ENCODE data around the gene REXO5. TPM values are rescaled to one million over a fixed set of nuclear protein-coding genes. Genes with fewer than 3 reads are reported as not detected.
"Not testable (repeated sequence)": the region's sequence is repeated elsewhere in the genome, so short reads cannot be mapped to it uniquely, and the experiment has no call there.

Gene REXO5
- total and polyA plus RNA-seq, 8 donors, result 4.7 to 31.7 (median 7.2) TPM

DNA sequence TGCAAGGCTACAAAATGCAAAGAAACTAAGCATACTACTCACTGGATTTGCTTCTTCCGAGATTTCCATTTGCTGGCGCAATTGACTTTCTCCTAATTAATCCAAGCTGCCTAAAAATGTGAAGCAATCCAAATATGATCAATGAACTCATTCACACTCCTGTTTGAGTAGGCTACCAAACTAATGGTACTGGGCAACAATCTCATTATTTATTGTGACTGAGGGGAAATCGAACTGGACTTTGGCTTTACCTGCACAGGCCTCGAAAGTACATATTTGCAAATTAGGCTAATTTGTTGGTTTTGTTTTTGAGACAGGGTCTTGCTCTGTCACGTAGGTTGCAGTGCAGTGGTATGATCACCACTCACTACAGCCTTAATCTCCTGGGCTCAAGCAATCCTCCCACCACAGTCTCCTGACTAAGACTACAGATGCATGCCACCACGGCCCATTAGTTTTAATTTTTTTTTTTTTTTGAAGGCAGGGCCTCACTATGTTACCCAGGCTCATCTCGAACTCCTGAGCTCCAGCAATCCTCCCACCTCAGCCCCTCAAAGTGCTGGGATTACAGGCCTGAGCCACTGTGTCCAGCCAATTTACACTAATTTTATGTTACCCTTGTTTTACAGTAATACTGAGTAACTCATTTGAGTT is 2.6 kb upstream of the REXO5 start:
- Histone ChIP-seq H3K9me3 (no peaks in the 10 kb centered on the region), H3K4me1 (peaks cover 8 to 59% (median 40%) of the 10 kb centered on the region in 4 donors)
- intact Hi-C loops (cut with DNase I; ENCODE audit: low total_unique reads), result no loop called here

GRCh38 chr16:20805684-20806167 is 601 bp upstream of the REXO5 start:
- WGBS, 5 donors, result 4 to 16% (median 7%) methylated on average over 12 of the region's 12 CpGs
- intact Hi-C loops (cut with DNase I; ENCODE audit: low total_unique reads); H3K9me3 ChIP-seq; H3K27me3 ChIP-seq: not testable (repeated sequence)
- peak in 1 of 2 donors; percentile 59 for DNase-seq
- Histone ChIP-seq H3K36me3 (peaks cover 0 to 15% (median 11%) of the 10 kb centered on the region in 4 donors), H3K4me1 (peaks cover 8 to 45% (median 34%) of the 10 kb centered on the region in 4 donors), H3K27ac (peak overlapping the region; percentile 85 to 98 (median 96)), H3K4me3 (peak overlapping the region; percentile 68 to 85 (median 78))
- TF ChIP-seq POLR2AphosphoS5 (IDR thresholded peaks at IDR 0.05), result peak in 1 of 3 donors; percentile 2

More for the DNA sequence above, 2.6 kb upstream of the REXO5 start:
- WGBS, 5 donors, result 58 to 74% (median 68%) methylated on average over 7 of the region's 7 CpGs
- Histone ChIP-seq H3K4me3 (no peak overlapping the region), H3K27me3 (no peaks in the 10 kb centered on the region), H3K27ac (peak overlapping the region in 2 of 5 donors; percentile 16 to 92), H3K36me3 (peaks cover 0 to 17% (median 14%) of the 10 kb centered on the region in 4 donors)
- TF ChIP-seq, protein P1, sequence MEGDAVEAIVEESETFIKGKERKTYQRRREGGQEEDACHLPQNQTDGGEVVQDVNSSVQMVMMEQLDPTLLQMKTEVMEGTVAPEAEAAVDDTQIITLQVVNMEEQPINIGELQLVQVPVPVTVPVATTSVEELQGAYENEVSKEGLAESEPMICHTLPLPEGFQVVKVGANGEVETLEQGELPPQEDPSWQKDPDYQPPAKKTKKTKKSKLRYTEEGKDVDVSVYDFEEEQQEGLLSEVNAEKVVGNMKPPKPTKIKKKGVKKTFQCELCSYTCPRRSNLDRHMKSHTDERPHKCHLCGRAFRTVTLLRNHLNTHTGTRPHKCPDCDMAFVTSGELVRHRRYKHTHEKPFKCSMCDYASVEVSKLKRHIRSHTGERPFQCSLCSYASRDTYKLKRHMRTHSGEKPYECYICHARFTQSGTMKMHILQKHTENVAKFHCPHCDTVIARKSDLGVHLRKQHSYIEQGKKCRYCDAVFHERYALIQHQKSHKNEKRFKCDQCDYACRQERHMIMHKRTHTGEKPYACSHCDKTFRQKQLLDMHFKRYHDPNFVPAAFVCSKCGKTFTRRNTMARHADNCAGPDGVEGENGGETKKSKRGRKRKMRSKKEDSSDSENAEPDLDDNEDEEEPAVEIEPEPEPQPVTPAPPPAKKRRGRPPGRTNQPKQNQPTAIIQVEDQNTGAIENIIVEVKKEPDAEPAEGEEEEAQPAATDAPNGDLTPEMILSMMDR (IDR thresholded peaks at IDR 0.05), result no peak
- TF ChIP-seq POLR2A (IDR thresholded peaks at IDR 0.05) (no peak), EP300 (IDR thresholded peaks at IDR 0.05) (no peak), POLR2AphosphoS5 (IDR thresholded peaks at IDR 0.05) (no peak)
- no peak for DNase-seq

DNA sequence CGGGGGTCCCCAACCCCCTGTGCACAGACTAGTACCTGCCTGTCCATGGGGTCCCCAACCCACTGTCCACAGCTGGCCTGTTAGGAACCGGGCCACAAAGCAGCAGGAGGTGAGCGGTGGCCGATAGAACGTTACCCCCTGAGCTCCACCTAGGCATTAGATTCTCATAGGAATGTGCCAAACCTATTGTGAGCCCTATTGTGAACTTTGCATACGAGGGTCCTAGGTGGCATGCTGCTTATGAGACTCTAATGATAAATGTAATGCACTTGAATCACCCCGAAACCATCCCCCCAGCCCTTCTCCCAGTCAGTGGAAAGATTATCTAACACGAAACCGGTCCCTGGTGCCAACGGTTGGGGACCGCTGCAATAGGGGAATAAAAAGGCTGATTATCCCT is 1.5 kb downstream of the REXO5 start:
- H3K4me1 ChIP-seq, result peaks cover 8 to 52% (median 38%) of the 10 kb centered on the region in 4 donors
- H3K27ac ChIP-seq, result peak overlapping the region in 2 of 5 donors; percentile 92 to 96
- TF ChIP-seq, protein P1 (IDR thresholded peaks at IDR 0.05), result no peak
- TF ChIP-seq POLR2AphosphoS5 (IDR thresholded peaks at IDR 0.05), result no peak
- TF ChIP-seq POLR2A (IDR thresholded peaks at IDR 0.05), result no peak
- TF ChIP-seq EP300 (IDR thresholded peaks at IDR 0.05), result no peak
- intact Hi-C loops (cut with DNase I; ENCODE audit: low total_unique reads), result no loop called here
- no peaks in the 10 kb centered on the region for H3K9me3 ChIP-seq
- H3K27me3 ChIP-seq, result no peaks in the 10 kb centered on the region
- 86 to 94% (median 92%) methylated on average over 11 of the region's 11 CpGs for WGBS, 5 donors
- no peak for DNase-seq
- H3K4me3 ChIP-seq, result peak overlapping the region in 1 of 4 donors; percentile 78
- no peaks in the 10 kb centered on the region for H3K36me3 ChIP-seq

DNA sequence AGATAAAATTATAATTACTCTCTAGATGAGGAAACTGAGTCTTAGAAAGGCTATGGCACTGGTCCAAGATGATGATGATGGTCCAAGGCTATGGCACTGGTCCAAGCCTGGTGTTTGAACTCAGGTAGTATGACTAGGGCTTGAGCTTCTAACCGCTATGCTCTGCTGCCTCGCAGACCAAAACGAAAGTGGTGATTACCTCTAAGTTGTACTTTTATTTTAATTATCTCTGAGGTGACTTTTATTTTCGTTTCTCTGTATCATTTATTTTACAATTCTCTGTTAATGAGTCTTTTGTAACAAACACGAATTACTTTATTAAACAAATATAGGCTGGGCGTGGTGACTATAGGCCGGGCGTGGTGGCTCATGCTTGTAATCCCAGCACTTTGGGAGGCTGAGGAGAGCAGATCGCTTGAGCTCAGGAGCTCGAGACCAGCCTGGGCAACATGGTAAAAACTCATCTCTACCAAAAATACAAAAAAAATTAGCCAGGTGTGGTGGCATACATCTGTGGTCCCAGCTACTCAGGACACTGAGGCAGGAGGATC is 5.6 kb downstream of the REXO5 start:
- Histone ChIP-seq H3K4me1 (peaks cover 0 to 26% (median 17%) of the 10 kb centered on the region in 4 donors), H3K27me3 (no peaks in the 10 kb centered on the region), H3K27ac (peak overlapping the region; percentile 39 to 71 (median 54)), H3K36me3 (peaks cover 0 to 18% (median 10%) of the 10 kb centered on the region in 4 donors), H3K9me3 (no peaks in the 10 kb centered on the region), H3K4me3 (no peak overlapping the region)
- no peak for DNase-seq
- no peak for TF ChIP-seq POLR2AphosphoS5 (IDR thresholded peaks at IDR 0.05)
- no peak for TF ChIP-seq EP300 (IDR thresholded peaks at IDR 0.05)
- TF ChIP-seq POLR2A (IDR thresholded peaks at IDR 0.05), result no peak
- 42 to 58% (median 52%) methylated on average over 10 of the region's 10 CpGs for WGBS, 5 donors
- intact Hi-C loops (cut with DNase I; ENCODE audit: low total_unique reads), result no loop called here

- H3K36me3 ChIP-seq, result peaks cover 0 to 23% (median 10%) of the 10 kb centered on the region in 4 donors
- peaks cover 0 to 20% (median 11%) of the 10 kb centered on the region in 4 donors for H3K4me1 ChIP-seq
- no peak overlapping the region for H3K4me3 ChIP-seq
- H3K9me3 ChIP-seq, result no peaks in the 10 kb centered on the region
- TF ChIP-seq, protein P1 (IDR thresholded peaks at IDR 0.05), result no peak
- no peak for TF ChIP-seq POLR2AphosphoS5 (IDR thresholded peaks at IDR 0.05)
- no peak for TF ChIP-seq POLR2A (IDR thresholded peaks at IDR 0.05)
- no peak for TF ChIP-seq EP300 (IDR thresholded peaks at IDR 0.05)
- 28 to 67% (median 36%) methylated on average over 2 of the region's 2 CpGs for WGBS, 5 donors
- intact Hi-C loops (cut with DNase I; ENCODE audit: low total_unique reads), result no loop called here
- peak overlapping the region; percentile 39 to 71 (median 54) for H3K27ac ChIP-seq
- DNase-seq, result no peak
- H3K27me3 ChIP-seq, result no peaks in the 10 kb centered on the region
Measured at GRCh38 chr16:20812510-20812909, 6.2 kb downstream of the REXO5 start.

Data from stomach (tissue), 9 donors.